ENCODE measurements around the gene CHCHD10.

The CHCHD10 gene

DNA sequence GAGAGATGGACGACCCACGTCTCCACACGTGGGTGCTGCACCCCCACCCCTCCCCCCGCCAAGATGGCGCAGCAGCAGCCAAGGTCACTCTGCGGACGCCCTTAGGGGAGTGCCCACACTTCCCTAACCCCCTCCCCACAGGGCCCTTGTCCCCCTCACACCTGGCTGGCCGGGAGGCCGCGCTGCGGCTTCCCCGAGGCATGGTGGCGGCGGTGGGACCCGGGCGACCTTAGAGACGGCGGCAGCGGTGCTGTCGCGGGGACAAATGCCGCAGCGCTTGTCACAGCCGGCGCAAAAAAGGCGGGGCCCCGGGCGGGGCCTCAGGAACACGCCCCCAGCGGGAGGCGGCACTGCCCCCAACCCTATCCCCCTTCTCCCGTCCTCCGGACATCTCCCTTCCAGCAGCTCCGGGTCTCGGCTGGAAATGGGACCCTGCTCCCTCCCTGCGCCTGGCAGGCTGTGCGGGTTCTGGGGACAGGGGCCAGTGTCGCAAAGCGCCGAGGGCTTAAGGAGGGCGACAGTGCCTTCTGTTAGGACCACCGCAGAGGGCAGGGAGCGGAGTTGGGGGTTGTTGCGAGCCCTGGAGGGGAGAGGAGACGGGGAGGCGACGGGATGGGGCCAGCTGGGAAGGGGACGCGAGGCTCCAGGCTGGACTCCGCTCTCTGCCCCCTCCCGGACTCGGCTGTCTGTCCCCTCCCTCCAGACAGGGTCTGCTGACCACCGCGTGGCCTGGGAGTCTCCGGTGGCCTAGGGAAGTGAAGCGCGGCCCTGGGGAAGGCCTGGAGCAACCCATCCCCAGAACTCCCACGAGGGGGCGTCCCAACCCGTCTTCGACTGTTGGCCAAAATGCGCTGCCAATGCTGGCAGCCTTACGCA is at the start of gene CHCHD10:
Gene CHCHD10 (minus strand): TSS at position 300 of the 876 bp plus-strand sequence. CDS start 98 bp downstream, at position 202.
- peak; percentile 77 to 81 for DNase-seq
- peak; percentile 64 for TF ChIP-seq POLR2A (IDR thresholded peaks at IDR 0.05; ENCODE audit: low read length)
- TF ChIP-seq GATA1 (IDR thresholded peaks at IDR 0.05; ENCODE audit: low read depth, low read length) = no peak

DNA sequence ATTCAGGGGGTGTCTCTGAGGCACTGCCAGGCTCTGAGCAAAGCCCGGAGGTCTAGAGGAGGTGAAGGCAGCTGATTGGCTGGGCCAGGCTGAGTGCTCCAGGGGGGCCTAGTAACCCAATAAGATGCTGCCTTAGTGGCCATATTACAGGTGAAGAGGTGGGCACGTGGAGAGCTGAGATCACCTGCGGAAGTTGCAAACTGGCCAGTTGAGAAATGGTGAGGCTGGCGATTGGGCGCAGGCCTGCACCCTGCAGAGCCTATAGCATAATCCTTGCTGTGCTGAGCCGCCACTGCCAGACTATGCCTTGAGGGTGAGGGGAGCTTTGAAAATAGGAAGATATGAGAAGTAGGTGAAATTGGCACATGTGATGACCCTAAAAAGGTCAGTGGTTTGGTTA is 49.4 kb upstream of the CHCHD10 start:
- no peak for DNase-seq
- TF ChIP-seq POLR2A (IDR thresholded peaks at IDR 0.05; ENCODE audit: low read length) = no peak
- no peak for TF ChIP-seq GATA1 (IDR thresholded peaks at IDR 0.05; ENCODE audit: low read depth, low read length)

DNA sequence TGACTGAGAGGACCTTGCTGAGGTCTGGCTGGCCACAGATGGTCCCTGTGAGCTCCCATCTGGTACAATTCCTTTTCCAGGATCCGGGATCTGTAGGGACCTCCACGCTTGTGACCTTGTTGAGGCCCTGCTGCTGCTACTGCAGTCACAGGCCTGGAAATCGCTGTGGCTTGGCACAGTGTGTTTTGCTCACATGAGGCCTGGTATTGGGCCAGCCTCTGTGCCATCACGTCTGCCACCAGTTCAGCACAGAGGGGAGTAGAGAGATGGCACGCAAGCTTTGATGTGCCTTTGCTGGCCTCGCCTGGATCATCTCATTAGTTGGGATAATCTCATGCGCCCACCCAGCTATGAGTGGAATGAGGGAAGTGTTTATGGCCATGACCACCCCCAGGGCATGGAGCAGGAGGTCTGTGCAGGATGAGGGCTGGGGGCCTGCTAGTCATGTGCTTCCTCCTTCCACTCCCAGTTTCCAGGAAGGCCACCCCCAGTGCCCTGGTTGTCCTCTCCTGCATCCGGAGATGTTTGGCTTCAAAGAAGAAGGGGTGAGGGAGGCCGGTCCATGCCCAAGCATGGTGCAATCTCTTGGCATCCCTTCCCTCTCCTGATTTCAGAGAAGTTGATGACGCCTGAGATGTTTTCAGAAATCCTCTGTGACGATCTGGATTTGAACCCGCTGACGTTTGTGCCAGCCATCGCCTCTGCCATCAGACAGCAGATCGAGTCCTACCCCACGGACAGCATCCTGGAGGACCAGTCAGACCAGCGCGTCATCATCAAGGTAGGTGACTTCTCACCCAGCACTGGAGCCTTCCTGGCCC is 48.6 kb upstream of the CHCHD10 start:
- no peak for DNase-seq
- TF ChIP-seq POLR2A (IDR thresholded peaks at IDR 0.05; ENCODE audit: low read length) = no peak
- TF ChIP-seq GATA1 (IDR thresholded peaks at IDR 0.05; ENCODE audit: low read depth, low read length) = no peak

DNA sequence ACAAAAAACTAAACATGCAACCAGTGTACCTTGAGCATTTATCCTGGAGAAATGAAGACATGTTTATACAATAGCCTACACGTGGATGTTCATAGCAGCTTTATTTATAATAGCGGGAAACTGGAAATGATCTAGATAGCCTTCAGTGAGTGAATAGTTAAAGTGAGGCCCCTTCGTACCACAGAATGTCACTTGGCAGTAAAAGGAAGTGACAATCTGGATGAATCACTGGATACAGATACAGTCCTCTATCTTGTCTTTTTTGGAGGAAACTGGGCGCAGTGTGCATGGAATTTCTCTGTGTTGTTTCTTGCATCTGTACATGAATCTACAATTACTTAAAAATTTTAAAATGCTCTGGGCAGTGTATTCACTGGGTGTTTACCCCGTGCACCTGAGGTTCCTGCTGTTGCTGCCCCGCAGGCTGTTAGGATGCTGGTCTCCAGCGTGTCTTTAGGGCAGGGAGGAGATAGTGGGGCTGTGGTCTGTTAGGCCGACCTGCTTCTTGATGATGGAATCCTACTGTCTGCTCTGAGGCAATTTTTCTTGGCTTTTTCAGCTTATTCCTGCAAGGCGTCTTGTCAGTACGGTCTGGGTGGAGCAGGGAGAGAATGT is 47.9 kb upstream of the CHCHD10 start:
- no peak for DNase-seq
- TF ChIP-seq POLR2A (IDR thresholded peaks at IDR 0.05; ENCODE audit: low read length) (no peak), GATA1 (IDR thresholded peaks at IDR 0.05; ENCODE audit: low read depth, low read length) (no peak)

DNA sequence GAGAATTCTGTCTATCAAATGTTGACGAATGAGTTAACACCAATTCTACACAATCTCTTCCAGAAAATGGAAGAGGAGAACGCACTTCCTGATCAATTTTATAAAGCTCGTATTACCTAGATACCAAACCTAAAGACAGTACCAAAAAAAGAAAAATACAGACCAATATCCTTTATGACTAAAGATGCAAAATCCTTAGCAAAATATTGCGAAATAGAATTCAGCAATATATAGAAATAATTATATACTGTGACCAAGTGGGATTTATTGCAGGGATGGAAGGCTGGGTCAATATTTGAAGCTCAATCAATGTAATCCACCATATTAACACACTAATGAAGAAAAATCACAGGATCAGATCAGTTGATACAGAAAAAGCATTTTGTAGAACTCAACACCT is 44.6 kb upstream of the CHCHD10 start:
- DNase-seq = no peak
- TF ChIP-seq GATA1 (IDR thresholded peaks at IDR 0.05; ENCODE audit: low read depth, low read length) = no peak
- TF ChIP-seq POLR2A (IDR thresholded peaks at IDR 0.05; ENCODE audit: low read length) = no peak

DNA sequence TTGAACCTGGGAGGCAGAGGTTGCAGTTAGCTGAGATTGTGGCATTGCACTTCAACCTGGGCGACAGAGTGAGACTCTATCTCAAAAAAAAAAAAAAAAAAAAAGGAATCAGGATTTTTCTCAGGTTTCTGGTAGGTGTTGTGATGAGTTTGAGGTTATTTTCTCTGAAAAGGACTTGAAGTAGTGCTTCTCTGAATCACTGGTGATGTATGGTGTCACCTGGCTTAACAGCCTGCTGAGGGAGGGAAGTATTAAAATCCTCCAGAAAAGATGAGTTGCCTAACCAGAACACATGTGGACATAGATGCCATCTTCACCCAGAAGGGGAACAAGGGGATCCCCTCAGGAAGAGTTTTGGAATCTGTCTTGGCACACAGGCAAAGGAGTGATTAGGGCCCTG is 39.1 kb upstream of the CHCHD10 start:
- TF ChIP-seq POLR2A (IDR thresholded peaks at IDR 0.05; ENCODE audit: low read length) = no peak
- TF ChIP-seq GATA1 (IDR thresholded peaks at IDR 0.05; ENCODE audit: low read depth, low read length) = no peak
- no peak for DNase-seq

DNA sequence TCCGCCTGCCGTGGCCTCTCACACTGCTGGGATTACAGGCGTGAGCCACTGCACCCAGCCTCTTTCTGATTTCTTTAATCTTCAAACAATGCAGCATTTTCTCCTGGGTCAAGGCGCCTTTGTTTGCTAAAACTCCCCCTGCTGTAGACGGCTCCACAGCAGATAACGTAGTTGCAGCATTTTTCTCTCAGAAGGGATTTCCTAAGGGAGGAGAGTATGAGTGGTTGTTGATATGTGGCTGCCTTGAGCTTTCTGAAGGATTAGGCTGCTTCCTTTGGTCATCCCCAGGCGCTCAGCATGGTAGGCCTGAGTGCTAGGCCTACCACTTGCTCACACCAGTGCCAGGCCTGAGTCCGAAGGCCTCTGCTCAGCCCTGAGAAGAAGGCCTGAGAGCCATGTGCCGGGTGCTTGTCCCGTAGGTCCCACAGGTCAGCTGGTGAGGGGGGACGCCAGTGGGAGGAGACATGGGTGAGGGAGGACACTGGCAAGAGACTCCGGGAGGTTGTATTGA is 37.1 kb upstream of the CHCHD10 start:
- TF ChIP-seq GATA1 (IDR thresholded peaks at IDR 0.05; ENCODE audit: low read depth, low read length) (no peak), POLR2A (IDR thresholded peaks at IDR 0.05; ENCODE audit: low read length) (no peak)

DNA sequence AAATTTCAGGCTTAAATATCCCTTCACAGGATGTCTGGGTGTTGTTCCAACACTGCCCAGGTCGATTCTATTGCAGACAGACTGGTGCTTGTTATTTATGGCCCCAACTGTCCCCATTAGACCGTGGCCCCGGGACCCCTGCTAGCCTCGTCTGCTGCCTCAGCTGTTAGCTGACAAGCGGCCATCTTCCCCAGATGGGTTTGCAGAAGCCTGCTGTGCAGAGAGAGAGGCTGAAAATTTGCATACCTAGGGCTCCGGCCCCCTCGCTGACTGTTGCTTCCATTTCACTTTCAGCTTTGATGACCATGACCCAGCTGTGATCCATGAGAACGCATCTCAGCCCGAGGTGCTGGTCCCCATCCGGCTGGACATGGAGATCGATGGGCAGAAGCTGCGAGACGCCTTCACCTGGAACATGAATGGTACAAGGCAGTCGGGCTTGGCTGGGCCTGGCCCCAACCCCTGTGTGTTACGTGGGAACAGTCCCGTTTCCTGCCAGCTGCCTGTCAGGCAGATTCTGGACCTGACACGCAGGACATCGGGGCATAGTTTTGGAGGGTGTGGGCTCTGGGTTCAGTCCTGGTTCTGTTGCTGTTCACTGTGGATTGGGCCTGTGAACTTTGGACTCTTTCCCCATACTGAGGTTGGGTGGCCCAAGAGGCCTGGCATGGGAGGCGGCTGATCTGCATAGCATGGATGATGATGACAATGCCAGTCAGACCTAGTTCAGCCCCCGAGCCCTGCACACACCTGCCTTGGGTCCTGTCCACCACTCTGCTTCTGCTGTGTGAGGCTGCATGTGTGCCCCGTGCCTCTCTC is 35.4 kb upstream of the CHCHD10 start:
- no peak for TF ChIP-seq GATA1 (IDR thresholded peaks at IDR 0.05; ENCODE audit: low read depth, low read length)
- TF ChIP-seq POLR2A (IDR thresholded peaks at IDR 0.05; ENCODE audit: low read length) = no peak
- DNase-seq = no peak

More for the DNA sequence above, 37.1 kb upstream of the CHCHD10 start:
- no peak for DNase-seq

DNA sequence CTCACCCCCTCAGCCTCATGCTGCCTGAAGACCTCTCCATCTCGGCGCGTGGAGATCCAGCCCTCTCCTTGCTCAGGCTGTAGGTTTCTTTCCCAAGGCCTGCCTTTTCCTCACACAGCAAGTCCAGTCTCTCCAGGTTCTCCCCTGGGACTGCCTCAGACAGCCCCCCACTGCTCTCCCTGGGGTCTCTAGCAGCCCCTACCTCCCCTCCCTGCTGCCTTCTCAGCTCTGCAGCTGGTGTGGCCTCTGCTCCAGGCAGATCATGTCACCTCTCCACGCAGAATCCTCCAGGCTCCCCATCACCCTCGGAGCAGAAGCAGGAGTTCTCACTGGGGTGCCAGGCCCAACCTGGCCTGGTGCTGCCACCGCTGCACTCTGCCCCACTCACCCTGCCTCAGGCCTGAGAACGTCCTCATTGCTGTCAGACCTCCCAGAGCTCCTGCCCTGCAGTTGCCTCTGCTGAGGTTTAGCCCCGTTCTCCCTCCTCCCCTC is 34.2 kb upstream of the CHCHD10 start:
- TF ChIP-seq GATA1 (IDR thresholded peaks at IDR 0.05; ENCODE audit: low read depth, low read length) = no peak
- no peak for TF ChIP-seq POLR2A (IDR thresholded peaks at IDR 0.05; ENCODE audit: low read length)
- DNase-seq = no peak

DNA sequence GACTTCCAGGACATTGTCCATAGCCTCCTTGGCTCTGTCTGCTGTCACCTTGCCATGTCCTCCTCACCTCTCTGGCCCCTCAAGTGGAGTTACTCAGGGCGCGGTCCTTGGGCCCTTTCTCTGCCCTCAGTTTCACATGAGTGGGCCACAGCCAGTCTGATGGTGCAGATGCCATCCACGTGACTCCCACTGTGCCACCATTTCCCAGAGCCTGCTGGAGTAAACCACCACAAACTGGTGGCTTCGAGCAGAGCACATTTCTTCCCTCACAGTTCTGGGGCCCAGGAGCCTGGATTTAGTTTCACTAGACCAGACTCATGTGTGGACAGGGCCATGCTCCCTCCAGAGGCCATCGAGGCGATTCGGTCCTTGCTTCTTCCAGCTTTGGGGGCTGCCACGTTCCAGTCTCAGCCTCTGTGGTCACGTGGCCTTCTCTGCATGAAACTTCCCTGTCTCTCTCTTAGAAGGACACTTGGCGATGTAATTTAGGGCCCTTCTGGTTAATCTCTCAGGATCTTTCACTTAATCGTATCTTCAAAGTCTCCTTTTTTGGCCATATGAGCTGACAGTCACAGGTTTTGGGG is 33.6 kb upstream of the CHCHD10 start:
- TF ChIP-seq GATA1 (IDR thresholded peaks at IDR 0.05; ENCODE audit: low read depth, low read length) = no peak
- TF ChIP-seq POLR2A (IDR thresholded peaks at IDR 0.05; ENCODE audit: low read length) = no peak
- DNase-seq = no peak

DNA sequence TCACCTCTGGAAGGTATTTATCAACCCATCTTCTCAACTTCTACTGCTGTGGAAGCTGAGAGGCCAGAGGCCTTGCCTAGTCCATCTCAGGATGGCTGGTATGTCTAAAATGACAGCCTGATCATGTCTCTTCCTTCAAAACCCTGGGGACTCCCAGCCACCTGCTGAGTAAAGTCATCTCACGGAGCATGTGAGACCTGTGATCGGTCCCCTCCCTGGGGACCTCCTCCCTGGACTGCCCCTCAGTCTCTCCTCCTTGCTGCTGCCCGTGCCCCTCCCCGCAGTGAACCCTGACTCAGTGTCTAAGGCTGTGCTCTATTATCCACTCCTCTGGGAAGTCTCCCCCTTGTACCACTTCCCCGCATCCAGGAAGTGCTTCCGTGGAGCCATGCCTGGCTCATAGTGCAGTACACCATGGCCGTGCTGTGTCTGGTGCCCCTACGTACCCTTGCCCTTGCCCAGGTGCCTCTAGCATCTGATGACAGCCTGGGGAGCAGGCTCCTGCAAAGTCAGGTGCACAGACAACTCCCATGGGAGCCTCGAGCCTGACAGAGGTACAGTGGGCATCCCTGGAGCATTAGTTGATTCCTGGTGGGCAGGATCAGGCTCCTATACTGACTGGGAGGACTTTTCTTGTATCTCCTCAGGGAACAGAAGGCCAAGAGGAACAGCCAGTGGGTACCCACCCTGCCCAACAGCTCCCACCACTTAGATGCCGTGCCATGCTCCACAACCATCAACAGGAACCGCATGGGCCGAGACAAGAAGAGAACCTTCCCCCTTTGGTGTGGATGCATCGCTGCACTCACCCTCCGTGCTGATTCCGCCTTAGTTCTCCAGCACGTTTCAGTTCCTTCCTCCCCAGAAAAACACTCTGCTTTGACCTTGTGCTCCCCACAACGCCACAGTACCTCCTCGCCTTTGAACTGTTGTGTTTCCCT is 32.8 kb upstream of the CHCHD10 start:
- TF ChIP-seq GATA1 (IDR thresholded peaks at IDR 0.05; ENCODE audit: low read depth, low read length) = no peak
- no peak for TF ChIP-seq POLR2A (IDR thresholded peaks at IDR 0.05; ENCODE audit: low read length)
- no peak for DNase-seq

DNA sequence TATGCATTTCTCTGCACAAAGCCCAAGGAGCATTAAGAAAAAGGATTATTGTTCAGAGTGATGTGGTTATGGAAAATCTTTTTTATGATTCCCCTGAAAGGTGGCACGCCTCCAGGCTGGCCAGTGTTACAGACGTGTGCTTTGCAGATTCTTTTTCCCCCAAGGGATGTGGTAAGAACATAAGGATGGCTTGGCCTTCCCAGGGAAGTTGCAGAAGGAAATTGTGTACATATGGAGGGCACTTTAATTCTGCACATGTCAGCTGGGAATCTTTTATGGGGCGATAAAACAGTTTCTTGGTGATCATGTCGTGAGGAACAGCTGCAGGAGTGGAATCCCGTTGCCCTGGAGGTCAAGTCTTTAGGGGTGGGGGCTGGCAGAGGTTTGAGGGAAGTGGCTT is 28.7 kb upstream of the CHCHD10 start:
- TF ChIP-seq POLR2A (IDR thresholded peaks at IDR 0.05; ENCODE audit: low read length) (no peak), GATA1 (IDR thresholded peaks at IDR 0.05; ENCODE audit: low read depth, low read length) (no peak)
- no peak for DNase-seq
